K562 (cell line): ENCODE measurements around the gene AP1S3. TPM values are rescaled to one million over a fixed set of nuclear protein-coding genes. Genes with fewer than 3 reads are reported as not detected.

Experiments
- ATAC-seq: fragments of 200-7000 bp; cut with Tn5 transposase; 3 replicates; pipeline ENCODE4 v1.9.1; 2020; ENCODE audit warnings: moderate library complexity
- BruUV-seq: library from RNA; stranded (reverse); fragments of 400-500 nt; replicated peaks from 2 replicates; lab custom pipeline; 2021; lab: Mats Ljungman, UMichigan
- CTCF ChIA-PET: fragments of 300-600 bp; formaldehyde crosslinking; extraction: SDS; loops from one replicate; lab custom pipeline; 2021; ENCODE audit warnings: low intra/inter-chr PET ratio; lab: Yijun Ruan, JAX
- POLR2A ChIA-PET: fragments of 300-600, 350-650 bp; sonication (Branson Sonifier 250); formaldehyde crosslinking; extraction: SDS; loops from one replicate; lab custom pipeline; 2021; ENCODE audit warnings: antibody characterized with exemption, inconsistent platforms; lab: Yijun Ruan, JAX
- DNase-seq, 4 experiments: peaks; one replicate each; pipeline versions ENCODE4 v3.0.0 to v3.0.0-alpha.2; 2011 to 2018; ENCODE audit warnings: low spot score in 3 of 4, mixed read lengths in 3 of 4; ENCODE audit errors: extremely low read depth in 1 of 4
- FAIRE-seq: peaks from 2 replicates; lab custom pipeline; 2011; peaks lifted over from hg19 to GRCh38; lab: Jason Lieb, UNC
- H2AFZ ChIP-seq: 2 replicates; pipeline ENCODE4 v1.6.0; 2011; ENCODE audit warnings: low read depth, low read length, control low read depth, inconsistent platforms
- H3K27ac ChIP-seq: fragments of 200-600 bp; 3 replicates; pipeline ENCODE4 v1.8.0; 2011; ENCODE audit warnings: low read depth, mild to moderate bottlenecking, control low read depth, inconsistent platforms, low read length, moderate library complexity, mixed read lengths; ENCODE audit errors: extremely low read depth
- H3K27me3 ChIP-seq, 2 experiments: fragments of 300-600 bp in 1 of 2; 2 replicates in 1 of 2; 3 replicates in 1 of 2; pipeline versions ENCODE4 v1.6.0 to v1.8.0; 2011; ENCODE audit warnings: inconsistent platforms in 2 of 2, low read length in 2 of 2, mild to moderate bottlenecking in 1 of 2, mixed read lengths in 1 of 2, moderate library complexity in 1 of 2; ENCODE audit not compliant: control insufficient read depth in 2 of 2, insufficient read depth in 2 of 2
- H3K36me3 ChIP-seq: fragments of 300-600 bp; 3 replicates; pipeline ENCODE4 v1.8.0; 2011; ENCODE audit warnings: mild to moderate bottlenecking, low read length, inconsistent platforms; ENCODE audit not compliant: control insufficient read depth, insufficient read depth
- H3K4me1 ChIP-seq, 2 experiments: fragments of 200-600 bp in 1 of 2; replicated peaks in 1 of 2; 2 replicates in 1 of 2; 3 replicates in 1 of 2; pipeline versions ENCODE4 v1.5.1 to v1.8.0; 2011; ENCODE audit warnings: inconsistent platforms in 2 of 2, low read length in 2 of 2, mild to moderate bottlenecking in 1 of 2, mixed read lengths in 1 of 2, moderate library complexity in 1 of 2; ENCODE audit not compliant: control insufficient read depth in 2 of 2, insufficient read depth in 2 of 2
- H3K4me2 ChIP-seq: 2 replicates; pipeline ENCODE4 v1.6.1; 2011; ENCODE audit warnings: low read length, control low read depth, inconsistent platforms, mixed read lengths; ENCODE audit not compliant: insufficient read depth
- H3K4me3 ChIP-seq: fragments of 200-600 bp; sonication (generic), shearing (Covaris generic); 2 replicates; pipeline ENCODE4 v1.5.1; 2016; ENCODE audit warnings: control low read depth, inconsistent platforms
- H3K79me2 ChIP-seq: fragments of 200-600 bp; 3 replicates; pipeline ENCODE4 v1.8.0; 2011; ENCODE audit warnings: low read length, inconsistent platforms; ENCODE audit not compliant: control insufficient read depth, insufficient read depth
- H3K9ac ChIP-seq, 2 experiments: 2 replicates each; pipeline versions ENCODE4 v1.6.0 to v1.6.1; 2011; ENCODE audit warnings: low read depth in 2 of 2, low read length in 2 of 2, control low read depth in 1 of 2, inconsistent platforms in 1 of 2, mild to moderate bottlenecking in 1 of 2, mixed read lengths in 1 of 2; ENCODE audit not compliant: insufficient read depth in 1 of 2
- H3K9me1 ChIP-seq: one replicate; pipeline ENCODE4 v1.6.0; 2011; ENCODE audit warnings: inconsistent platforms, mild to moderate bottlenecking, low read length, moderate library complexity; ENCODE audit not compliant: control insufficient read depth, insufficient read depth
- H3K9me3 ChIP-seq: replicated peaks from 2 replicates; pipeline ENCODE4 v1.5.1; 2011; ENCODE audit warnings: low read depth, low read length, inconsistent platforms; ENCODE audit not compliant: control insufficient read depth, insufficient read depth
- H4K20me1 ChIP-seq: replicated peaks from 2 replicates; pipeline ENCODE4 v1.6.1; 2011; ENCODE audit warnings: low read length, inconsistent platforms, mixed read lengths; ENCODE audit not compliant: control insufficient read depth, insufficient read depth
- GATAD2B ChIP-seq: fragments of 450-650 bp; IDR thresholded peaks from 2 replicates; pipeline ENCODE4 v1.6.1; 2017; ENCODE audit warnings: mild to moderate bottlenecking, borderline replicate concordance
- WGBS: fragments of 100-300 bp; shearing (Covaris generic); methylation state at CpG from one replicate; pipeline ENCODE4 v1.1.6; 2016; ENCODE audit warnings: low coverage, mixed read lengths; ENCODE audit not compliant: insufficient coverage; ENCODE audit errors: missing lambda C conversion rate; 5-methylcytosine and 5-hydroxymethylcytosine counted together
- in situ Hi-C: fragments of 300-500 bp; cut with MboI; formaldehyde crosslinking; loops from 4 replicates; pipeline ENCODE4 v1.15.0; 2018; ENCODE audit warnings: inconsistent platforms, mixed read lengths
- intact Hi-C: fragments of 100-400 bp; cut with micrococcal nuclease; formaldehyde crosslinking; loops from 2 replicates; pipeline ENCODE4 v1.14.2; 2022
- polyA plus RNA-seq, 8 experiments: library from polyadenylated mRNA; depleted of rRNA in 4 of 8; stranded (reverse) in 5 of 8; unstranded in 3 of 8; fragments of >200 nt; fragmentation: Nextera tagmentation in 2 of 8; fragmentation: Illumina TruSeq in 1 of 8; extraction: Ambion mirVana in 2 of 8; extraction: Trizol in 1 of 8; gene quantifications; 2 replicates each; pipeline versions ENCODE4 v1.2.1 to v1.2.3, GENCODE V29; 2011 to 2014; ENCODE audit warnings: inconsistent platforms in 1 of 8, missing spikeins in 1 of 8
- total RNA-seq, 7 experiments: library from RNA; depleted of rRNA in 6 of 7; stranded (reverse); fragments of >200 nt in 6 of 7; fragmentation: Illumina TruSeq in 2 of 7; extraction: Trizol in 2 of 7; gene quantifications; 2 replicates each; pipeline versions ENCODE4 v1.2.1 to v1.2.3, GENCODE V29; 2011 to 2021; ENCODE audit warnings: low replicate concordance in 1 of 7
- TF ChIP-seq, protein P1 (sequence below): sonication (generic); formaldehyde crosslinking; IDR thresholded peaks from 2 replicates; pipeline ENCODE4 v1.8.0; 2022; ENCODE audit warnings: mild to moderate bottlenecking, missing genetic modification reagents

AP1S3 gene
- total and polyA plus RNA-seq, 9 of the 15 experiments (the other 6 are each of a cell fraction or from before 2014, with no cell fraction given), result 0.50 to 3.8 (median 2.1) TPM

DNA sequence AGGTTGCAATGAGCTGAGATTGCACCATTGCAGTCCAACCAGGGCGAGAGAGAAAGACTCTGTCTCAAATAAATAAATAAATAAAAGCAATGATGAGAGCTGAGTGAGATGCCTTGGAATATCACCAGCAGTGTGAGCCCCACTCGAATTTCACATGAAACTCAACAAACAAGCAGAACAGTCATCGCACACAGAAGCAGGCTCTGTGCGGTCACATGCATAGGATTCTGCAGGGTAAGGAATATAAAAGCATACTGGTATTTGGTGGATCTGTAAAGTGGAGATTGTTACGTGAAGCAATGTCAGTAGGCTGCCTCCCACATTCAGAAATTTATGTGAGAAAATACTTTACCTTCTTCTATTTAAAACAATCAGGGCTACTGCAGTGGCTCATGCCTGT, 18.0 kb upstream of the AP1S3 start:
- WGBS, result 28% methylated on average over 4 of the region's 5 CpGs
- Histone ChIP-seq H3K9me1 (no peaks in the 10 kb centered on the region), H3K4me1 (no peaks in the 10 kb centered on the region), H3K9me3 (no peaks in the 10 kb centered on the region), H3K4me2 (no peak overlapping the region), H3K27me3 (peaks cover 0 to 5% of the 10 kb centered on the region in 2 experiments; a peak in 1 of 5 replicates), H3K79me2 (no peaks in the 10 kb centered on the region), H3K9ac (no peak overlapping the region), H3K27ac (no peak overlapping the region), H4K20me1 (no peaks in the 10 kb centered on the region), H3K4me3 (no peak overlapping the region), H3K36me3 (no peaks in the 10 kb centered on the region), H2AFZ (no peak overlapping the region)
- intact Hi-C loops, result no loop called here
- FAIRE-seq (no peak), DNase-seq (no peak), ATAC-seq (no peak)
- ChIA-PET POLR2A (interaction anchor here (0.6 kb wide), 2 partner anchors 23 to 33 kb away, joined by 3 to 5 read pairs; no protein-coding TSS in a partner anchor), CTCF (no interaction called here)
- in situ Hi-C loops, result no loop called here
- no TSS peak for BruUV-seq
- TF ChIP-seq, protein P1, sequence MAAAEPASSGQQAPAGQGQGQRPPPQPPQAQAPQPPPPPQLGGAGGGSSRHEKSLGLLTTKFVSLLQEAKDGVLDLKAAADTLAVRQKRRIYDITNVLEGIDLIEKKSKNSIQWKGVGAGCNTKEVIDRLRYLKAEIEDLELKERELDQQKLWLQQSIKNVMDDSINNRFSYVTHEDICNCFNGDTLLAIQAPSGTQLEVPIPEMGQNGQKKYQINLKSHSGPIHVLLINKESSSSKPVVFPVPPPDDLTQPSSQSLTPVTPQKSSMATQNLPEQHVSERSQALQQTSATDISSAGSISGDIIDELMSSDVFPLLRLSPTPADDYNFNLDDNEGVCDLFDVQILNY (CRISPR knock-in tag), result no peak

DNA sequence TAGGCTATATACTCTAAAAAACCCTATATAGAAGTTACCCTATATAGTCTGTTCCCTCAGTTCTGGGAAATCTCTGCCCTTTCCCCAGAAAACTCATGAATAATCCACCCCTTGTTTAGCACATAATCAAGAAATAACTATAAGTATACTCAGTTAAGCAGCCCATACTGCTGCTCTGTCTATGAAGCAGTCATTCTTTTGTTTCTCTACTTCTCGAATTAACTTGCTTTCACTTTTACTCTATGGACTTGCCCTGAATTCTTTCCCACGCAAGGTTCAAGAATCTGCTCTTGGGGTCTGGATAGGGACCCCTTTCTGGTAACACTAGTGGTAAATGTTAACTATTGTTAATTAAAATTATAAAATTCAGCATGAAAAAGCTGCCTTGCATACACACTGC, 17.4 kb upstream of the AP1S3 start:
- Histone ChIP-seq H4K20me1 (no peaks in the 10 kb centered on the region), H3K27me3 (peaks cover 0 to 5% of the 10 kb centered on the region in 2 experiments; a peak in 1 of 5 replicates), H3K4me3 (no peak overlapping the region), H3K9ac (no peak overlapping the region)
- no peak for DNase-seq
- POLR2A ChIA-PET, result no interaction called here
- BruUV-seq, result no TSS peak
- FAIRE-seq, result no peak
- no peak for TF ChIP-seq GATAD2B
- TF ChIP-seq, all 486 proteins: peak for 0
- CTCF ChIA-PET, result no interaction called here
- Histone ChIP-seq H3K4me1 (no peaks in the 10 kb centered on the region), H3K9me3 (no peaks in the 10 kb centered on the region), H3K27ac (no peak overlapping the region), H2AFZ (no peak overlapping the region), H3K9me1 (no peaks in the 10 kb centered on the region), H3K79me2 (no peaks in the 10 kb centered on the region), H3K36me3 (no peaks in the 10 kb centered on the region), H3K4me2 (no peak overlapping the region)
- in situ Hi-C loops, result no loop called here
- intact Hi-C loops, result no loop called here
- 17% methylated on average over 2 of the region's 2 CpGs for WGBS
- no peak for ATAC-seq
